GM08714 (cell line): ENCODE measurements around the gene EDAR.

Experiments used
- H3K4me3 ChIP-seq: fragments of 200-500 bp; sonication (Bioruptor generic); 2 replicates; pipeline ENCODE4 v1.5.1; 2014; ENCODE audit warnings: mild to moderate bottlenecking, low read length, inconsistent platforms
- ZNF274 ChIP-seq: IDR thresholded peaks from 2 replicates; pipeline ENCODE4 v1.6.1; 2012; ENCODE audit warnings: mild to moderate bottlenecking, low read depth, low read length

Gene EDAR

GRCh38 chr2:109017017-109017416, 28.0 kb upstream of the EDAR start:
- no peak for TF ChIP-seq ZNF274
- no peak overlapping the region for H3K4me3 ChIP-seq

- H3K4me3 ChIP-seq = no peak overlapping the region
- TF ChIP-seq ZNF274 = no peak
These were observed 27.4 kb upstream of the EDAR start for GRCh38 chr2:109016376-109016775.

- no peak for TF ChIP-seq ZNF274
- no peak overlapping the region for H3K4me3 ChIP-seq
These were observed 25.5 kb upstream of the EDAR start for GRCh38 chr2:109014476-109014875.

DNA sequence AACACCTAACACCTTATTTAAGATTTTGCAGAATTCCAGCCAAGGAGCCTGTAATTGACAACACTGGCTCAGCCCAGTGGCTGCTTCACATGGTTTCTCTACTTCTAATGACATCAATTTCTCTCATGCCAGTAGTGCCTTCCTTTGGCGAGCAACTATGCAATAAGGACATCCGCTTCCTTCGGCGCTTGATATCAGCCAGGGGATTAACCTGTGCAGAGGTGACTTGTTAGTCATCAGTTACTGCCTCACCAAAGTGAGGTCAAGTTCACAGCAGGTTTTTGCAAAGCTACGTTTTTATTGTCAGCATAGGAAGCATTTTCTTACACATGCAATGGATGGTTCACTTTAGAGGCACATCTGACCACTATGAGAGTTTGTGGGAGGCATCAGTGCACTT, 24.0 kb upstream of the EDAR start:
- no peak overlapping the region for H3K4me3 ChIP-seq
- no peak for TF ChIP-seq ZNF274

DNA sequence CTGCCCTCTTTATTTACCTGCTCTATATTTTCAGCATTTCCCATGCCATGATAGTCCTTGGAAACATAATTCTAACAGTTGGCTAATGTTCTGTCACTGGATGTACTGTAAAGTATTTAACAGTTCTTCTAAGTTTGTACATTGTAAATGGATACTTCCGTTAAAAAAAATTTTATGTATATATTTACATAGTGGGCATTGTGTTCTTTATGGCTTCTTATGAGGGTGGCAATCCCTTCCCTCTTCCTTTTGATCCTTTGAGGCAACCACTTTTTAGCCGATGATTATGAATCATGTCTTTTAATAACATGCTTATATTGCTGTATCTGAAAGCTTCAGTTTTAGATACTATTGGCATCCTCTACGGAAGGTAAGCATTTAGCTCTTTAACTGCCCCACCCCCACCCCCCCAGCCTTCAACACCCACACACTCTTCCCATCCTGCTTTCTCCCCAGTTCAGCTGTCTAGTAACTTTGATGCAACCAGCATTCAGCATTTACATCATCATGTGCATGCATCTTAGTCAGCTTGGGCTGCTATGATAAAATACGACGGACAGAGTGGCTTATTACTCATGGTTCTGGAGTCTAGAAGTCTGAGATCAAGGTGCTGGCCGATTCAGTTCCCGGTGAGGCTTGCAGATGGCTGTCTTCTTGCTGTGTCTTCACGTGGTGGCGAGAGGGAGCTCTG, 21.0 kb upstream of the EDAR start:
- no peak overlapping the region for H3K4me3 ChIP-seq
- TF ChIP-seq ZNF274 = no peak

GRCh38 chr2:109006971-109007370, 18.0 kb upstream of the EDAR start:
- no peak for TF ChIP-seq ZNF274
- no peak overlapping the region for H3K4me3 ChIP-seq

DNA sequence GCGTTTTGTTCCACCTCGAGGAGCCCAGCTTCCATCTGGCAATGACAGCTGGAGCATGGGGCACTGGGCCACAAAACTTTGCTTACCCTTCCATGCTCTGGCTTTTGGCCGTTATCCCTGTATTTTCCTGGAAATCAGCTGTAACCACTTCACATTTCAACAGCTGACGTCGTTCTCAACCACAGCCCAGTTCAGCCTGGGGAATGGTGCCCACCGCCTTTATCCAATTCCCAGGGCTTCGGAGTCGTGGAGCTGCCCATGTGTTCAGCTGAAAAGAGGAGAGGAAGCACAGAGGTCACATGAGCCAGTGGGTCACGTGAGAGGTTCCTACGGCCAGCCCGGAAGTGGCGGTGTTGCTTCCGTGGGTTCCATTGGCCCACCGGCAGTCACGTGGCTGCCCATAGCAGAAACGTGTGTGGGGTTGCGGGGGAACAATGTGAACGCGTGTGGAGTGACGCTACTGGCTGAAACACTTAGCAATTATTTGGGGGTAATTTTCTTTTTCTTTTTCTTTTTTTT, 16.7 kb upstream of the EDAR start:
- TF ChIP-seq ZNF274 = no peak
- no peak overlapping the region for H3K4me3 ChIP-seq

- TF ChIP-seq ZNF274 = no peak
- no peak overlapping the region for H3K4me3 ChIP-seq
These were observed 12.2 kb upstream of the EDAR start for GRCh38 chr2:109001201-109001600.

- TF ChIP-seq ZNF274 = no peak
- no peak overlapping the region for H3K4me3 ChIP-seq
These were observed 11.7 kb upstream of the EDAR start for GRCh38 chr2:109000738-109001137.

- TF ChIP-seq ZNF274 = no peak
- H3K4me3 ChIP-seq = no peak overlapping the region
These were observed 9.9 kb upstream of the EDAR start for GRCh38 chr2:108998911-108999310.

- no peak for TF ChIP-seq ZNF274
- no peak overlapping the region for H3K4me3 ChIP-seq
These were observed 5.2 kb upstream of the EDAR start for GRCh38 chr2:108994178-108994577.

DNA sequence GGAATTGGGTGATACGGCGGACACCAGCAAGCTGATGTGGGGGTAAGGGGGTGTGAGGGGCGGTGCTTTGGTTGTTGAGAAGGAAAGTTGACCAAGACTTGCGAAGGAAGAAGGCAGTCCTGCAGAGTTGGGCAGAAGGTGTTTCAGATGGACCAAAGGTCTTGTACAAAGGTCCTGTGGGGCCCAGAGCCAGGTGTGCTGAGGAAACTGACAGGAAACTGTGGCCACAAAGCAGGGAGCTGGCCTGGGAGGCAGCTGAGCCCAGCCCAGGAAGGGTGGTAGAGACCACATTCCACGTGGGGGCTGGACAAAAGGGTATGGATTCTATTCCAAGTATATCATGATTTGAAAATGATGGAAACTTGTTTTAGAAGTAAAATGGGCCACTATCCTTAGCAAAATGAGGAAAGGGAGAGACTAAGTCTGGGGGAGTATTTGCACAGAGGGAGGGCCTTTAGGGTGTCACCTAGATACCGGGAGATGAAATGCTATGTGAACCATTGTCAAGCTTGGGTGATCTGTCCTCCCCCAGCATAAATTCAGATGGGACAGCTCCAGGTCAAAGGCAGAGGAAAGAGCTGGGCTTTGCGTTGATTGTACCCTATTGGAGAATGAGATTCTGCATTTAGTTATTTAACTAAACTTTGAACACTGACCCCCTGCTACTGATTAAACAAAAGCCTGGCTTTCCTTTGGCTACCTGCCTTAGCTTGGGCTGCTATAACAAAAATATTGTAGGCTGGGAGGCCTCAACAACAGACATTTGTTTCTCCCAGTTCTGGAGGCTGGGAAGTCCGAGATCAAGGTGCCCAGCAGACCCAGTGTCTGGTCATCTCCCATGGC, 4.3 kb upstream of the EDAR start:
- TF ChIP-seq ZNF274 = no peak
- H3K4me3 ChIP-seq = no peak overlapping the region

GRCh38 chr2:108988076-108988795, 784 bp downstream of the EDAR start:
- H3K4me3 ChIP-seq = no peak overlapping the region
- TF ChIP-seq ZNF274 = no peak

DNA sequence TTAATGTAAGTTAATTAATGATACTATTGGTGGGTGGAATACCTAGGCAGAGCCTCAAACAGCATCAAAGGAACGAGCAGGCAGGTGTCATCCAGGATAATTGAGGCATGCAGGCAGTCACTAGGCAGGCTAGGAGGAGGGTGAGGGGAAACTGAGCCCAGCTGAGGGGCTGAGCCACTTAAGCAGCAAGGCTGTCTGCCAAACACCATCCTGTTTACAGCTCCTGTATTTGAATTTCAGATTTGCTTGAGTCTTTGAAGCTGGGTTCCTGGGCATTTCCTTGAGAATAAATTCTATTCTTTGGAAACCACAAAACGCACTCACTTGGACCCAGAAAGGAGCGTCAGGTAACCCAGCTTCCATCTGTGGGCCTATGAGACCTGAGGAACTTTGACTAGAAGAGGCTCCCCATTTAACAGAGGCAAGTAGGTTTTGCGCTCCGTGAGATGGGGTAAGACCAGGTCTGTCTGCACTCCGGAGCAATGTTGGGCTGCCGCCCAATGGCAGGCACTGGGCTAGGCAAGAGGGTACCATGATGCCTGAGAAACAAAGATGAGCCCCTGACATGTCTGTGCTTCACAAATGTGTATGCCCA, 2.0 kb downstream of the EDAR start:
- TF ChIP-seq ZNF274 = no peak
- no peak overlapping the region for H3K4me3 ChIP-seq

GRCh38 chr2:108983610-108984009, 5.4 kb downstream of the EDAR start:
- TF ChIP-seq ZNF274 = no peak
- no peak overlapping the region for H3K4me3 ChIP-seq
